Adipocyte (in vitro differentiated cells): ENCODE results near the gene TP73.

Source experiments
- DNase-seq: peaks from one replicate; pipeline ENCODE4 v3.0.0-alpha.2; 2015; ENCODE audit warnings: low read depth
- H3K27me3 ChIP-seq: replicated peaks from 2 replicates; pipeline ENCODE4 v1.7.0; 2013; ENCODE audit warnings: mild to moderate bottlenecking, low read length, moderate library complexity; ENCODE audit not compliant: control insufficient read depth, insufficient read depth
- H3K36me3 ChIP-seq: 2 replicates; pipeline ENCODE4 v1.7.0; 2013; ENCODE audit warnings: low read length, mild to moderate bottlenecking, moderate library complexity; ENCODE audit not compliant: control insufficient read depth, insufficient read depth, severe bottlenecking
- H3K4me1 ChIP-seq: 2 replicates; pipeline ENCODE4 v1.7.0; 2013; ENCODE audit warnings: mild to moderate bottlenecking, low read length, moderate library complexity; ENCODE audit not compliant: control insufficient read depth, insufficient read depth
- H3K4me3 ChIP-seq: 2 replicates; pipeline ENCODE4 v1.7.0; 2013; ENCODE audit warnings: mild to moderate bottlenecking, low read length, moderate library complexity
- H3K9ac ChIP-seq: 2 replicates; pipeline ENCODE4 v1.7.0; 2013; ENCODE audit warnings: mild to moderate bottlenecking, low read length, moderate library complexity
- H3K9me3 ChIP-seq: 2 replicates; pipeline ENCODE4 v1.7.0; 2013; ENCODE audit warnings: mild to moderate bottlenecking, low read length, moderate library complexity; ENCODE audit not compliant: control insufficient read depth

Gene TP73

GRCh38 chr1:3738943-3739342 is 86.6 kb downstream of the TP73 start:
- no peak overlapping the region for H3K9ac ChIP-seq
- peaks cover 3% of the 10 kb centered on the region for H3K4me1 ChIP-seq
- no peaks in the 10 kb centered on the region for H3K27me3 ChIP-seq
- no peaks in the 10 kb centered on the region for H3K9me3 ChIP-seq
- peaks cover 42% of the 10 kb centered on the region for H3K36me3 ChIP-seq
- H3K4me3 ChIP-seq = no peak overlapping the region
- DNase-seq = no peak

GRCh38 chr1:3740042-3740441 is 87.7 kb downstream of the TP73 start:
- H3K36me3 ChIP-seq = peaks cover 42% of the 10 kb centered on the region
- no peak for DNase-seq
- H3K27me3 ChIP-seq = no peaks in the 10 kb centered on the region

GRCh38 chr1:3740752-3741151 is 88.4 kb downstream of the TP73 start:
- peaks cover 42% of the 10 kb centered on the region for H3K36me3 ChIP-seq

More at GRCh38 chr1:3740042-3740441, 87.7 kb downstream of the TP73 start:
- peaks cover 3% of the 10 kb centered on the region for H3K4me1 ChIP-seq
- no peak overlapping the region for H3K9ac ChIP-seq
- H3K9me3 ChIP-seq = no peaks in the 10 kb centered on the region
- H3K4me3 ChIP-seq = no peak overlapping the region

GRCh38 chr1:3741566-3742438 is 89.5 kb downstream of the TP73 start:
- Histone ChIP-seq H3K9ac (no peak overlapping the region), H3K4me3 (no peak overlapping the region), H3K27me3 (no peaks in the 10 kb centered on the region), H3K4me1 (peaks cover 13% of the 10 kb centered on the region), H3K36me3 (peaks cover 35% of the 10 kb centered on the region), H3K9me3 (no peaks in the 10 kb centered on the region)
- no peak for DNase-seq

More at GRCh38 chr1:3740752-3741151, 88.4 kb downstream of the TP73 start:
- Histone ChIP-seq H3K27me3 (no peaks in the 10 kb centered on the region), H3K4me3 (no peak overlapping the region), H3K9ac (no peak overlapping the region), H3K4me1 (peaks cover 7% of the 10 kb centered on the region), H3K9me3 (no peaks in the 10 kb centered on the region)
- DNase-seq = no peak

- Histone ChIP-seq H3K4me3 (no peak overlapping the region), H3K9me3 (no peaks in the 10 kb centered on the region), H3K36me3 (peaks cover 28% of the 10 kb centered on the region), H3K27me3 (no peaks in the 10 kb centered on the region), H3K4me1 (peaks cover 15% of the 10 kb centered on the region), H3K9ac (no peak overlapping the region)
- no peak for DNase-seq
These were observed 90.4 kb downstream of the TP73 start for GRCh38 chr1:3742439-3743298.

- Histone ChIP-seq H3K9me3 (no peaks in the 10 kb centered on the region), H3K9ac (no peak overlapping the region), H3K4me1 (peaks cover 16% of the 10 kb centered on the region), H3K4me3 (no peak overlapping the region), H3K36me3 (peaks cover 22% of the 10 kb centered on the region), H3K27me3 (no peaks in the 10 kb centered on the region)
- DNase-seq = no peak
These were observed 91.1 kb downstream of the TP73 start for GRCh38 chr1:3743421-3743820.

- DNase-seq = no peak
- no peaks in the 10 kb centered on the region for H3K9me3 ChIP-seq
- H3K4me1 ChIP-seq = peaks cover 16% of the 10 kb centered on the region
- H3K36me3 ChIP-seq = peaks cover 19% of the 10 kb centered on the region
- no peaks in the 10 kb centered on the region for H3K27me3 ChIP-seq
- no peak overlapping the region for H3K9ac ChIP-seq
- H3K4me3 ChIP-seq = no peak overlapping the region
These were observed 91.5 kb downstream of the TP73 start for GRCh38 chr1:3743826-3744225.

- Histone ChIP-seq H3K4me3 (no peak overlapping the region), H3K9me3 (no peaks in the 10 kb centered on the region), H3K9ac (no peak overlapping the region), H3K27me3 (peaks cover 4% of the 10 kb centered on the region), H3K4me1 (peaks cover 16% of the 10 kb centered on the region), H3K36me3 (peaks cover 15% of the 10 kb centered on the region)
- no peak for DNase-seq
These were observed 92.3 kb downstream of the TP73 start for GRCh38 chr1:3744646-3745045.

GRCh38 chr1:3745071-3745470 is 92.8 kb downstream of the TP73 start:
- H3K27me3 ChIP-seq = peaks cover 4% of the 10 kb centered on the region

GRCh38 chr1:3745590-3746381 is 93.5 kb downstream of the TP73 start:
- no peak for DNase-seq
- H3K27me3 ChIP-seq = peaks cover 10% of the 10 kb centered on the region
- no peak overlapping the region for H3K4me3 ChIP-seq
- H3K9me3 ChIP-seq = no peaks in the 10 kb centered on the region
- peaks cover 15% of the 10 kb centered on the region for H3K36me3 ChIP-seq
- H3K9ac ChIP-seq = peak overlapping the region; percentile 83
- peaks cover 16% of the 10 kb centered on the region for H3K4me1 ChIP-seq

More at GRCh38 chr1:3745071-3745470, 92.8 kb downstream of the TP73 start:
- H3K4me1 ChIP-seq = peaks cover 16% of the 10 kb centered on the region
- H3K9me3 ChIP-seq = no peaks in the 10 kb centered on the region
- H3K9ac ChIP-seq = no peak overlapping the region
- H3K4me3 ChIP-seq = no peak overlapping the region
- H3K36me3 ChIP-seq = peaks cover 15% of the 10 kb centered on the region
- no peak for DNase-seq
